Effector memory CD8-positive, alpha-beta T cell (primary cell): ENCODE measurements around the gene ANKDD1A.
A peak's percentile ranks its signal among the peaks of the same experiment; 100 is the strongest.

ENCODE experiments used
- ATAC-seq: fragments of 150-1000 bp; cut with Tn5 transposase; replicated peaks from 2 replicates; pipeline ENCODE4 v1.10.0; 2021; ENCODE audit warnings: mild to moderate bottlenecking, moderate library complexity
- DNase-seq, 3 experiments: peaks; one replicate each; pipeline ENCODE4 v3.0.0; 2021
- H3K27ac Mint-ChIP-seq, 2 donors: one replicate each; pipeline ENCODE4 v1.8.0; 2022; ENCODE audit warnings: mild to moderate bottlenecking in 2 of 2, mixed read lengths in 2 of 2, moderate library complexity in 2 of 2
- H3K27me3 Mint-ChIP-seq, 2 donors: one replicate each; pipeline ENCODE4 v1.8.0; 2022; ENCODE audit warnings: mixed read lengths in 2 of 2
- H3K36me3 Mint-ChIP-seq: one replicate; pipeline ENCODE4 v1.8.0; 2022; ENCODE audit warnings: mild to moderate bottlenecking, moderate library complexity, mixed read lengths; ENCODE audit not compliant: insufficient read depth
- H3K4me1 Mint-ChIP-seq, 2 donors: one replicate each; pipeline ENCODE4 v1.8.0; 2022; ENCODE audit warnings: low read depth in 2 of 2, mixed read lengths in 2 of 2
- H3K4me3 Mint-ChIP-seq, 2 donors: one replicate each; pipeline ENCODE4 v1.8.0; 2022; ENCODE audit warnings: mild to moderate bottlenecking in 2 of 2, mixed read lengths in 2 of 2, moderate library complexity in 2 of 2
- H3K9me3 Mint-ChIP-seq, 2 donors: one replicate each; pipeline ENCODE4 v1.8.0; 2022; ENCODE audit warnings: mixed read lengths in 2 of 2

ANKDD1A gene

GRCh38 chr15:64944961-64945360, 33.3 kb downstream of the ANKDD1A start:
- no peak for DNase-seq
- H3K9me3 Mint-ChIP-seq = no peaks in the 10 kb centered on the region
- no peaks in the 10 kb centered on the region for H3K36me3 Mint-ChIP-seq
- peak overlapping the region in 1 of 2 donors; percentile 65 for H3K27ac Mint-ChIP-seq
- H3K4me3 Mint-ChIP-seq = no peak overlapping the region
- H3K27me3 Mint-ChIP-seq = no peaks in the 10 kb centered on the region
- ATAC-seq = no peak
- no peaks in the 10 kb centered on the region for H3K4me1 Mint-ChIP-seq

GRCh38 chr15:64947211-64947610, 35.5 kb downstream of the ANKDD1A start:
- H3K4me1 Mint-ChIP-seq = peaks cover 0 to 8% of the 10 kb centered on the region in 2 donors
- no peak for DNase-seq
- H3K27ac Mint-ChIP-seq = peak overlapping the region in 1 of 2 donors; percentile 63
- ATAC-seq = no peak
- H3K36me3 Mint-ChIP-seq = peaks cover 4% of the 10 kb centered on the region
- no peaks in the 10 kb centered on the region for H3K9me3 Mint-ChIP-seq
- no peaks in the 10 kb centered on the region for H3K27me3 Mint-ChIP-seq
- no peak overlapping the region for H3K4me3 Mint-ChIP-seq

- peaks cover 4% of the 10 kb centered on the region for H3K36me3 Mint-ChIP-seq
- H3K27me3 Mint-ChIP-seq = no peaks in the 10 kb centered on the region
- H3K9me3 Mint-ChIP-seq = no peaks in the 10 kb centered on the region
- DNase-seq (no peak), ATAC-seq (no peak)
- peaks cover 0 to 24% of the 10 kb centered on the region in 2 donors for H3K4me1 Mint-ChIP-seq
- H3K4me3 Mint-ChIP-seq = no peak overlapping the region
- H3K27ac Mint-ChIP-seq = peak overlapping the region in 1 of 2 donors; percentile 44
These were observed 37.2 kb downstream of the ANKDD1A start for GRCh38 chr15:64948916-64949315.

- ATAC-seq (no peak), DNase-seq (no peak)
- Mint-ChIP-seq H3K27me3 (no peaks in the 10 kb centered on the region), H3K4me3 (no peak overlapping the region), H3K27ac (peak overlapping the region in 1 of 2 donors; percentile 44), H3K36me3 (peaks cover 4% of the 10 kb centered on the region), H3K9me3 (no peaks in the 10 kb centered on the region), H3K4me1 (peaks cover 0 to 31% of the 10 kb centered on the region in 2 donors)
These were observed 37.9 kb downstream of the ANKDD1A start for GRCh38 chr15:64949383-64950186.

GRCh38 chr15:64950888-64951287, 39.2 kb downstream of the ANKDD1A start:
- peak overlapping the region in 1 of 2 donors; percentile 94 for H3K27ac Mint-ChIP-seq
- H3K4me3 Mint-ChIP-seq = no peak overlapping the region
- no peaks in the 10 kb centered on the region for H3K9me3 Mint-ChIP-seq
- peaks cover 4% of the 10 kb centered on the region for H3K36me3 Mint-ChIP-seq
- H3K4me1 Mint-ChIP-seq = peaks cover 0 to 32% of the 10 kb centered on the region in 2 donors
- ATAC-seq (no peak), DNase-seq (no peak)
- no peaks in the 10 kb centered on the region for H3K27me3 Mint-ChIP-seq

GRCh38 chr15:64951777-64952418, 40.2 kb downstream of the ANKDD1A start:
- DNase-seq (no peak), ATAC-seq (no peak)
- Mint-ChIP-seq H3K27ac (peak overlapping the region; percentile 68 to 94), H3K27me3 (no peaks in the 10 kb centered on the region), H3K4me3 (no peak overlapping the region), H3K36me3 (peaks cover 7% of the 10 kb centered on the region), H3K4me1 (peaks cover 0 to 32% of the 10 kb centered on the region in 2 donors), H3K9me3 (no peaks in the 10 kb centered on the region)

GRCh38 chr15:64954395-64954794, 42.7 kb downstream of the ANKDD1A start:
- Mint-ChIP-seq H3K27me3 (no peaks in the 10 kb centered on the region), H3K4me3 (no peak overlapping the region), H3K27ac (peak overlapping the region; percentile 68 to 94), H3K4me1 (peaks cover 0 to 32% of the 10 kb centered on the region in 2 donors), H3K36me3 (peaks cover 14% of the 10 kb centered on the region), H3K9me3 (no peaks in the 10 kb centered on the region)
- ATAC-seq (no peak), DNase-seq (no peak)

GRCh38 chr15:64959128-64959527, 47.4 kb downstream of the ANKDD1A start:
- Mint-ChIP-seq H3K27ac (no peak overlapping the region), H3K36me3 (peaks cover 48% of the 10 kb centered on the region)

GRCh38 chr15:64960153-64960552, 48.5 kb downstream of the ANKDD1A start:
- peaks cover 59% of the 10 kb centered on the region for H3K36me3 Mint-ChIP-seq
- no peak overlapping the region for H3K27ac Mint-ChIP-seq
- ATAC-seq (no peak), DNase-seq (no peak)
- H3K4me3 Mint-ChIP-seq = no peak overlapping the region
- peaks cover 0 to 3% of the 10 kb centered on the region in 2 donors for H3K4me1 Mint-ChIP-seq
- H3K9me3 Mint-ChIP-seq = no peaks in the 10 kb centered on the region
- no peaks in the 10 kb centered on the region for H3K27me3 Mint-ChIP-seq

More at GRCh38 chr15:64959128-64959527, 47.4 kb downstream of the ANKDD1A start:
- Mint-ChIP-seq H3K4me1 (peaks cover 0 to 6% of the 10 kb centered on the region in 2 donors), H3K9me3 (no peaks in the 10 kb centered on the region), H3K27me3 (no peaks in the 10 kb centered on the region), H3K4me3 (no peak overlapping the region)
- ATAC-seq = no peak
- DNase-seq = no peak

- DNase-seq = no peak
- ATAC-seq = no peak
- H3K27ac Mint-ChIP-seq = no peak overlapping the region
- no peaks in the 10 kb centered on the region for H3K9me3 Mint-ChIP-seq
- peaks cover 0 to 3% of the 10 kb centered on the region in 2 donors for H3K4me1 Mint-ChIP-seq
- no peaks in the 10 kb centered on the region for H3K27me3 Mint-ChIP-seq
- no peak overlapping the region for H3K4me3 Mint-ChIP-seq
- peaks cover 63% of the 10 kb centered on the region for H3K36me3 Mint-ChIP-seq
These were observed 49.3 kb downstream of the ANKDD1A start for GRCh38 chr15:64961013-64961412.

GRCh38 chr15:64969401-64969800, 57.7 kb downstream of the ANKDD1A start:
- Mint-ChIP-seq H3K27ac (no peak overlapping the region), H3K27me3 (no peaks in the 10 kb centered on the region), H3K4me1 (peaks cover 0 to under 1% of the 10 kb centered on the region in 2 donors), H3K36me3 (peaks cover 77% of the 10 kb centered on the region), H3K4me3 (no peak overlapping the region), H3K9me3 (no peaks in the 10 kb centered on the region)
- DNase-seq = no peak
- ATAC-seq = no peak

- peaks cover 78% of the 10 kb centered on the region for H3K36me3 Mint-ChIP-seq
- no peaks in the 10 kb centered on the region for H3K9me3 Mint-ChIP-seq
- H3K4me3 Mint-ChIP-seq = no peak overlapping the region
- no peak for ATAC-seq
- H3K27ac Mint-ChIP-seq = no peak overlapping the region
- no peaks in the 10 kb centered on the region for H3K4me1 Mint-ChIP-seq
- DNase-seq = no peak
- no peaks in the 10 kb centered on the region for H3K27me3 Mint-ChIP-seq
These were observed 59.0 kb downstream of the ANKDD1A start for GRCh38 chr15:64970698-64971097.

- no peaks in the 10 kb centered on the region for H3K27me3 Mint-ChIP-seq
- no peak overlapping the region for H3K4me3 Mint-ChIP-seq
- H3K4me1 Mint-ChIP-seq = no peaks in the 10 kb centered on the region
- H3K9me3 Mint-ChIP-seq = no peaks in the 10 kb centered on the region
- peaks cover 72% of the 10 kb centered on the region for H3K36me3 Mint-ChIP-seq
- ATAC-seq (no peak), DNase-seq (no peak)
- no peak overlapping the region for H3K27ac Mint-ChIP-seq
These were observed 63.7 kb downstream of the ANKDD1A start for GRCh38 chr15:64975390-64975789.

GRCh38 chr15:64979252-64979710, 67.6 kb downstream of the ANKDD1A start:
- no peak overlapping the region for H3K4me3 Mint-ChIP-seq
- H3K4me1 Mint-ChIP-seq = peaks cover 0 to 3% of the 10 kb centered on the region in 2 donors
- H3K9me3 Mint-ChIP-seq = no peaks in the 10 kb centered on the region
- peak overlapping the region; percentile 4 to 54 for H3K27ac Mint-ChIP-seq
- H3K27me3 Mint-ChIP-seq = no peaks in the 10 kb centered on the region
- H3K36me3 Mint-ChIP-seq = peaks cover 43% of the 10 kb centered on the region
- DNase-seq (no peak), ATAC-seq (no peak)
